Raji (cell line): ENCODE data around the gene CTSF.

Source experiments
- POLR2A ChIP-seq: IDR thresholded peaks from 2 replicates; pipeline ENCODE4 v1.6.1; 2011; ENCODE audit warnings: low read depth, low read length, control low read depth; ENCODE audit not compliant: insufficient read depth

The CTSF gene

GRCh38 chr11:66546368-66546965 is 21.9 kb downstream of the CTSF start, which contains the start of gene ACTN3:
ACTN3 (plus strand) TSS chr11:66546903; CDS start chr11:66546938, 35 bp downstream.
- TF ChIP-seq POLR2A: no peak

GRCh38 chr11:66545701-66546367 is 22.6 kb downstream of the CTSF start, which contains the start of gene ZDHHC24:
ZDHHC24 (minus strand) TSS chr11:66546048; CDS start chr11:66546003, 45 bp downstream.
- TF ChIP-seq POLR2A: peak; percentile 53; the same call in 1 of the 2 replicates

DNA sequence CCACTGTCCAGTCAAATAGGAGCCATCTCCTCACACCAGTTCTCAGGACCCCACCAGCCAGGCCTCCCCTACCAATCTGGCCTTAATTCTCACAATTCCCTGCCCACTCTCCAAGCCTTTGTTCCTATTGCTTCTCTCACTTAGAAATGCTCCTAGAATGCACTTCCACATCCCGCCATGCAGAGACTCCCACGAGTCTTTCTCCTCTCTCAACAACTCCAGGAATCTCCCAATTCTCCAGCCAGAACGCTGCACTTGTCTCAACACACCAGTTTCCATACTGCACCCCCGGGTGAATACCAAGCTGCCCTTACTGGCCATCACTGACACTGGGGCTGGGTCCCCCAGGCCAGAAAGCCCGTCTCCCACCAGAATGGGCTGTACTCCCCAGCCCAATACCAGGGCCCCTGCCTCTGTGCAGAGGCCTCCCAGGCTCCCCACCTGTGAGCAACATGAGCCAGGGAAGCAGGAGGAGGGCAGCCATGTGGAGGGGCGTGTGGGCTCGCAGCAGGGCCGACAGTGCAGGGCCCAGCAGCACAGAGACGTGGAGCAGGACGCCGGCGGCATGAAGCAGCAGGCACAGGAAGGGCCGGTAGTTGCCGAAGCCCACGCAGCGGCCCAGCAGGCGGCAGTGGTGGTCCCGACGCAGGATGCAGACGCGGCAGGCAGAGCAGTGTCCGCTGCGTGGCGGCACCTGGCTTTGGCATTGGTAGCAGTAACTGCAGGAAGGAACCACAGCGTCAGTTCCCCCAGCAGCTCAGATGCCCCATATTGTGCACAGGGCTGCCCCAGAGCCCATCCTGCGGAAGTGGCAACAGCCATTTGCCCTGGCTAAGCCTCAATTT is 24.9 kb downstream of the CTSF start:
- no peak for TF ChIP-seq POLR2A

GRCh38 chr11:66542362-66542761 is 26.0 kb downstream of the CTSF start:
- TF ChIP-seq POLR2A: no peak

DNA sequence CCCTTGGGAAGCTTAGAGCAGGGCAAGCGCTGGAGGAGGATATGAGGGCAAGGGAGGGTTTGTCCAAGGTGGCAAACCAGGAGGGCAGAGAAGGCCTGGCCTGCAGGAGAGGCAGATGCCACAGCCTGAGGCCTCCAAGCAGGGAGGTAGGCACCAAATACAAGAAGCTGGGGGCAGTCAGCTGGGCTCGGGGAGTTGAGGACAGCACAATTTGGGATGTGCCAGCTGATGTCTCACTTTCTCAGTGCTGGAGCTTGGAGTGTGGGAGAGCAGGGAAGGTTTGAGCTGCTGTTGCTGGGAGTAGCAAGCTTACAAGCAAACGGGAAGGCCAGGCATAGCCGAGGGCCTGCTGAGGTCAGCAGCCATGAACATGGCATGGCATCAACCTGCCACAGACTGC is 26.5 kb downstream of the CTSF start:
- TF ChIP-seq POLR2A: no peak

DNA sequence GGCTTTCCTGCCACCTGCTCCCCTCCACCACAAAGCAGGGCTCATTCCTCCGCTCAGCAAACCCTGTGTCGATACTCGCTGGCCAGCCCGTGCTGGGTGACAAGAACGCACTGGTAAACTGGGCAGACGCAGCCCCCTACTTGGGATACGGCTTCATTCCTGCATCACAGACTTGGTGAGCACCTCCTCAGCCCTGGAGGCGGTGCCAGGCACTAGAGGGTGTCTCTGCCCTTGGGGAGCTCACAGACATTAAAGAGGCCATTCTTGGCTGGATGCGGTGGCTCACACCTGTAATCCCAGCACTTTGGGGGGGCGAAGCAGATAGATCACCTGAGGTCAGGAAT is 28.6 kb downstream of the CTSF start:
- TF ChIP-seq POLR2A: no peak

DNA sequence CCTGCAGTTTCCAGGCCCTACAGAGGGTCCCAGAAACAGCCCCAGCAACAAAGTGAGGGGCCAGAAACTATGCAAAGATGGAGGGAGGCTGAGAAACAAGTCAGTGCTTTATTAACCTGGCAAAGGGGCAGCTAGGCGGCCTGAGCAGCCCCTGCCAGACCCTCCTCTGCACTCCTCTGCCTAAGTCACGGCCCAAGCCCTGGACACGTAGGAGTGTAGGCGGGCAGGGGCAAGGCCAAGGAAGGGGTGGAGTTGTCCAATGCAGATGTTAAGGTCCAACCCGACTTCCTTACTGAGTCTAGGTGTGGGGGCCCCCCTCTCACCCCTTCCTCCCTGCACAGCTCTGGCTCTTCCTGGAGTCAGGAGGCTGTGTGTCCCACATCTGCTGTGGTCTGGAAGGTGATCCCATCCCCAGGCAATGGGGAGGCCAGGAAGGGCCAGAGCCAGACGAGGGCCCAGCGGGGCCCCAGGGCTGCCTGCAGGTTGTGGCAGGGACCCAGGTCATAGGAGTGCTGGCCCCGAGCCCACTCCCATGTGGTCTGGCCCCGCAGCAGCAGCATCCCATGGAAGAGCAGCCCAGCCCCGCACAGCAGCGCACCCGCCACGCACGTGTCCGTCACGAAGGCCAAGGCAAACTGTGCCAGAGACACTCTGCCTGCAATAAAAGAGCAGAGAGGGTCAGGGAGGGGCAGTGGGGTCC is 29.1 kb downstream of the CTSF start:
- no peak for TF ChIP-seq POLR2A

DNA sequence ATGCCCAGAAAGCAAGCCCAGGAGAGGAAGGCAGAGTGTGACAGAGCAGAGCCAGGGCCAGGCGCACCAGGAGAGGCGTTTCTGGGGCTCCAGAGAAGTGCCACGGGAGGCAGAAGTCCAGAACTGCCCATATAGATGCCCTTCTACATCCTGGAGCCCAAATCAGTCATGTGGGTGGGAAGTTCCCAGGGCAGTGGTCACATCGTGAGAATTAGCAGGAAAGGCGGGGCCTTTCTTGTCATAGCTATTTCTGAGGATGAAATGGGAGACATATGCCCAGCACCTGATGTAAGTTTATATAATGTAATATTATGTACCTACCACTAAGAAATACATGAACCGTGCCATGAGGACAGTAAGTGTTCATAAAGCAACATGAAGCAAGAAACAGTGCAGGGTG is 35.6 kb downstream of the CTSF start:
- TF ChIP-seq POLR2A: no peak

DNA sequence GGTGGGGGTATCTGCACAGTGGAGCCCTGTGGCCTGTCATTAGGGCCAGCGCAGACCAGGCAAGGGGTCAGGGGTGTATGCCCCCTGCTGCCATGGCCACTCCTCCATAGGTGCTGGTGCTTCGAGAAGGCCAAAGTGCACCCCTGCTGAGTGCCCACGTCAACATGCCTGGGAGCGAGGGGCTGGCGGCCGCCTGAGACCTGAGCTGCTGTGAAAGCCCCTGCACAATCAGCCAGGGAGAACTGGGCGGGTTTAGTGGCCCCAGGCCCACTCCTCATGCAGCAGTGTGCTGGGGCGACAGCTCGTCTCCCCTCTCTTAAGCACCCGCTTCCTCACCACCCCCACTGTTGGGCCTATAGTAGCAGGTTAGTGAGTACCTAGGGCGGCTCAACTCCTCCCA is 36.6 kb downstream of the CTSF start:
- TF ChIP-seq POLR2A: no peak

GRCh38 chr11:66530927-66531709 is 37.3 kb downstream of the CTSF start:
- no peak for TF ChIP-seq POLR2A

- no peak for TF ChIP-seq POLR2A
Measured at GRCh38 chr11:66529655-66530054, 38.8 kb downstream of the CTSF start.

- no peak for TF ChIP-seq POLR2A
Measured at GRCh38 chr11:66529069-66529468, 39.3 kb downstream of the CTSF start.

GRCh38 chr11:66524304-66525040 is 43.9 kb downstream of the CTSF start:
- no peak for TF ChIP-seq POLR2A

GRCh38 chr11:66523611-66524010 is 44.8 kb downstream of the CTSF start:
- no peak for TF ChIP-seq POLR2A
